ENCODE results near the gene ARHGEF10L.
A peak's percentile ranks its signal among the peaks of the same experiment; 100 is the strongest.

Gene ARHGEF10L

GRCh38 chr1:17663646-17664045, 124.1 kb downstream of the ARHGEF10L start:
- no peak for DNase-seq

DNA sequence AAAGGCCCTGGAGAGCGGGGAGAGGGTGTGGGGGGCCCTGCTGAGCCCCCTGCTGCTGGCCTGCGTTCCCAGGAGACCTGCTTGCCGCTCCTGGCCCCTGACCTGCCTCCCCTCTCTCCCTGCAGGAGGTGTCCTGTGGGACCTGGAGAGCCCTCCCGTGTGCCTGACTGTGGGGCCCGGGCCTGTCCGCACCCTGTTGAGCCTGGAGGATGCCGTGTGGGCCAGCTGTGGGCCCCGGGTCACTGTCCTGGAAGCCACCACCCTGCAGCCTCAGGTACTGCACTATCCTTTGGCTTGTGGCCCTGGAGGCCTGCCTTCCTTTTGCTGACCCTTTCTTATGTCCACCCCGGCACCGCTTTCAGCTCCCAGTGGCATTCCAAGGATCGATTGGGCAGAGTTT, 124.8 kb downstream of the ARHGEF10L start:
- DNase-seq = no peak

GRCh38 chr1:17665054-17665453, 125.6 kb downstream of the ARHGEF10L start:
- DNase-seq = no peak

- DNase-seq = no peak
These were observed 126.6 kb downstream of the ARHGEF10L start for GRCh38 chr1:17665950-17666720.

GRCh38 chr1:17667641-17668040, 128.1 kb downstream of the ARHGEF10L start:
- DNase-seq = peak; percentile 80 to 88

GRCh38 chr1:17668195-17668594, 128.7 kb downstream of the ARHGEF10L start:
- peak in 1 of 2 experiments; percentile 14 for DNase-seq

- DNase-seq = no peak
These were observed 129.2 kb downstream of the ARHGEF10L start for GRCh38 chr1:17668624-17669175.

- no peak for DNase-seq
These were observed 129.8 kb downstream of the ARHGEF10L start for GRCh38 chr1:17669305-17669704.

GRCh38 chr1:17669866-17670451, 130.5 kb downstream of the ARHGEF10L start:
- no peak for DNase-seq

GRCh38 chr1:17670587-17671313, 131.3 kb downstream of the ARHGEF10L start:
- no peak for DNase-seq

- DNase-seq = peak; percentile 70
These were observed 131.8 kb downstream of the ARHGEF10L start for GRCh38 chr1:17671314-17671705.

DNA sequence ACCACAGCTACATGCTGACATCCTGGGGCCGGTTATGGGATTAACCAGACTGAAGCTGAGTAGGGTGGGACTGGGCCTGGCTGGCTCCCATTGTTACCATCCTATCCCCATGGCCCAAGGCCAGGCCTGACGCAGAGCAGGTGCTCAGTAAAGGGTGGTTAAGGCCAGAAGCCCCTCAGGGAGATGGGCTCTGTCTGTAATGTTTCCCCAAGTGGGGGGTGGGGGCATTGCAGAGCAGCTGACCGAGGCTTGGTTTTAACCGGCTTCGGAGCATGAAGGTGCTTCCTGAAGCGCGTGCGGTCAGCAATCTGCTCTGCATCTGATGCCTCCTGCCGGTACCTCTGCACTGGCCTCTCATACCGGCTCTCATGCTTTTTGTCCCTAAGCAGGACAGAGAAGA, 132.2 kb downstream of the ARHGEF10L start:
- peak; percentile 70 to 74 for DNase-seq

- DNase-seq = no peak
These were observed 132.7 kb downstream of the ARHGEF10L start for GRCh38 chr1:17672226-17672625.

GRCh38 chr1:17673329-17674072, 134.0 kb downstream of the ARHGEF10L start:
- DNase-seq = no peak

DNA sequence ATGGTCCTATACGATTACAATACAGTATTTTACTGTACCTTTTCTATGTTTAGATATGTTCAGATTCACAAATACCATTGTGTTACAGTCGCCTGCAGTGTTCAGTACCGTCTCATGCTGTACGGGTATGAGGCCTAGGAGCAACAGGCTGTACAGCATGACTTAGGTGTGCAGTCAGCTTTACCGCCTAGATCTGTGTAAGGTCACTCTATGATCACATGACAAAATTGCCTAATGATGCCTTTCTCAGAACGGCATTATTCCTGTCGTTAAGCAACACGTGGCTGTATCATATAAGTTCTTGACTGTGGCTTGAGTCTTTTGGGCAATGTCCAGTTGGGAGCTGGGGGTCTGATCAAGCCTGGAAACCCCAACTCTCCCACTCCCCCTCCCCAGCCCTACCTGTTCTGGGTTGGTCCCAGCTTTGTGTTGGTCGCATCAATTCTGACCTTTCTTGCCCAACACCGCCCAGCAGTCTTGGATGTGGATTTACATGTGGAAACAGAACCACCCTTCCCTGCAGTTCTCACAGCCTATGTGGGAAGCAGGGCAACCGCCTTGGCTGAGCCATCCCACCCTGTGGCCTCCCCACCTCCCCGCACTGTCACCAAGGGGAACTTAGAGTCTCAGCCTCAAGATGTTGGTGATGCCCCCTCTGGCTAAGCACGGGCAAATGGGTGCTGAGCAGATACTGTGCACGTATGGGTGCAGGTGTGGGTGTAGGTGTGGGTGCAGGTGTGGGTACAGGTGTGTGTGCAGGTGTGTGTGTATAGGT, 135.4 kb downstream of the ARHGEF10L start:
- DNase-seq = no peak

DNA sequence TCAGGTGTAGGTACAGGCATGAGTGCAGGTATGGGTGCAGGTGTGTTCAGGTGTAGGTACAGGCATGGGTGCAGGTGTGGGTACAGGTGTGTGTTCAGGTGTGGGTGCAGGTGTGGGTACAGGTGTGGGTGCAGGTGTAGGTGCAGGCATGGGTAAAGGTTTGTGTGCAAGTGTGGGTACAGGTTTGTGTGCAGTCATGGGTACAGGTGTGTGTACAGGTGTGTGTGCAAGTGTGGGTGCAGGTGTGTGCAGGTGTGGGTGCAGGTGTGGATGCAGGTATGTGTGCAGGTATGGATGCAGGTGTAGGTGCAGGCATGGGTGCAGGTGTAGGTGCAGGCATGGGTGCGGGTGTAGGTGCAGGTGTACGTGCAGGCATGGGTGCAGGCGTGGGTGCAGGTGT, 136.2 kb downstream of the ARHGEF10L start:
- no peak for DNase-seq

DNA sequence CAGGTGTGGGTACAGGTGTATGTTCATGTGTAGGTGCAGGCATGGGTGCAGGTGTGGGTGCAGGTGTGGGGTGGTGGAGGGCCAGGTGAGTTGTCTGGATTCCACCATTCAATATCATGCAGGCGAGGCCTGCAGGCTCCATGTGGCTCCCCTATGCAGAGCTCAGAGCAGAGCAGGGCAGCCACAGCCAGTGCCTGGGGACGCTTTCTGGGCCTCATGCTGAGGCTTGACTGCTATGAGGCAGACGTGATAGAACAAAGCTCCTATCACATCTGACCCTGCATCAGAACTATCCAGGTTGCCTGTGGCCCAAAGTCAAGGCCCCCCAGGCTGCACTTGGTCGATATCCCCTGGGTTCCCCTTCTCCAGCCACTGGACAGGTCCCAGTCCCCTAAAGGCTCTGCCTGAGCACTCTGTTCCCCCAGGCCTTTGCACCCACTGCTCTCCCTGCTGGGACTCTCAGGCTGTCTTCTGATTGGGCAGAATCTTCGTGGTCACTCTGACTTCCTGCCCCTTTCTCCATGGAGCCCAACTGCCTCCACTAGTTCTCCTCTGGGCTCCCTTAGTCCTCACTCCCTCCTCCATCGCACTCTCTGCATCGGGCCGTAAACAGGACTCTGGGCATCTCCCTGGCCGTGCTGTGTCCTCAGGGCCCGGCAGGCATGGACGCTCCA, 137.0 kb downstream of the ARHGEF10L start:
- DNase-seq = no peak

- DNase-seq = no peak
These were observed 138.5 kb downstream of the ARHGEF10L start for GRCh38 chr1:17678011-17678410.

DNA sequence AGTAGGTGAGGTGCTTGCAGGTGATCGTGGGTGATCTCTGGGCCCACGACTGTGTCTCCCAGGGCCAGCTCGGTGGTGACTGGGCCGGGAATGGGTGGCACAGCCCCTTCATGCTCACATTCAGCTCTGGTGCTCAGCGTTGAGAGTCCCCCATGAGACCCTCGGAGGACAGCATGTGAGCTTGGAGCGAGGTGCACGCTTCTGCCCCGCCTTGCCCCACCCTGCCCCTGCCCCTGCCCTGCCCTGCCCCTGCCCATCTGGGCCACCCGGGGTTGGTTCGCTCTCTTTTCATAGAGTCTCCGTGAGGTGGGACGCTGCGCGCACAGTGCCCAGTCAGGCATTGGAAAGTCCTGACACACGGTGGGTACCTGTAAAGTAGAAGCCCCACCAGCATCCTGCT, 140.4 kb downstream of the ARHGEF10L start:
- no peak for DNase-seq

DNA sequence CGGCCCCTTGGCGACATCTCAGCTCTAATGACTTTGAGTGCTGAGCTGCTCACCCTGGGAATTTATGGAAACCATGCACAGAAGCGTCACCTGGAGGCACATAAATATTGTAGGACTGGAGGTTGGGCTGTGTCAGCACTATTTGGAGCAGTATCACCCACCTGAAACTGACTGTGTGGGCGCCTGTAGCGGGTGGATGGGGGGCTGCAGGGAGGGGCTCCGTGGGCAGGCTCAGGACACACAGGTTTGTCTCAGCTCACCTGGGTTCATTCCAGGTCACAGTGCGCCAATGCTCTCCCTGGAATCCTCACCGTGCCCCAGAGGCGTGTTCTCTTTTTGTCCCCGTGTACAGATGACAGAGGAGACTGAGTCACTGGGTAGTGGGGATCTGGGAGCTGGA, 140.8 kb downstream of the ARHGEF10L start:
- DNase-seq = no peak

GRCh38 chr1:17682400-17682799, 142.9 kb downstream of the ARHGEF10L start:
- DNase-seq = no peak

DNA sequence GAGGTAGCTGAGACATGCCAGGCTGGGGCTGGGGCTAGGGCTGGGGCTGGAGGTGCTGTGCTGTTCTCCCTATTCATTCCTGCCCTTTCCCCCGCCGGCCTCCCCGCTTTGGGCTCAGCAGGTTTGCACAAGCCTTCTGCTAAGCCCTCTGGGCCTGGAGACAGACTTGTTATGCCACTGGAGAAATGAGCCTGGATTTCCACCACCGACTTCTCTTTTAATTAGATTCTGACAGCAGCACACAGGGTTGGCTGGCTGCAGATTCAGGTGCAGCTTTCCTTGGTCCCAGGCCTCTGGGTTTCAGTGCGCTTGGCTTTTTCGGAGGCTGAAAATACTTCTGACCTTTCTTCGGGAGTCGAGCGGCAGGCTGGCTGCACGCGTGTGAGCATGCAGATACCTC, 144.1 kb downstream of the ARHGEF10L start:
- no peak for DNase-seq
